Left ventricle myocardium inferior (tissue), 1 donor: ENCODE results near the gene AGPAT2. TPM values are rescaled to one million over a fixed set of nuclear protein-coding genes. Genes with fewer than 3 reads are reported as not detected.
A peak's percentile ranks its signal among the peaks of the same experiment; 100 is the strongest.

Experiments used
- DNase-seq: peaks from one replicate; pipeline ENCODE4 v3.0.0-alpha.2; 2020
- H3K27ac ChIP-seq: fragments of 200-600 bp; replicated peaks from 2 replicates; pipeline ENCODE4 v1.8.0; 2021
- H3K27me3 ChIP-seq: fragments of 200-600 bp; 2 replicates; pipeline ENCODE4 v1.8.0; 2021; ENCODE audit warnings: low read depth
- H3K36me3 ChIP-seq: fragments of 200-600 bp; 2 replicates; pipeline ENCODE4 v1.8.0; 2021
- H3K4me1 ChIP-seq: fragments of 200-600 bp; 2 replicates; pipeline ENCODE4 v1.8.0; 2021
- H3K4me3 ChIP-seq: fragments of 200-600 bp; 2 replicates; pipeline ENCODE4 v1.8.0; 2021; ENCODE audit warnings: mild to moderate bottlenecking, moderate library complexity
- H3K9me3 ChIP-seq: fragments of 200-600 bp; replicated peaks from 2 replicates; pipeline ENCODE4 v1.8.0; 2021
- intact Hi-C: fragments of 100-400 bp; cut with micrococcal nuclease; formaldehyde crosslinking; loops from one replicate; pipeline ENCODE4 v1.11.0; 2022
- total RNA-seq: library from RNA; stranded (reverse); fragmentation: NEBNext Ultra II Directional; extraction: Animal tissue kit (Norgen Biotek cat#: 25700); gene quantifications from one replicate; pipeline ENCODE4 v1.2.1, GENCODE V29; 2021
- TF ChIP-seq, protein P1 (sequence below): fragments of 200-600 bp; IDR thresholded peaks from 2 replicates; pipeline ENCODE4 v1.8.0; 2021; ENCODE audit warnings: antibody characterized with exemption, mild to moderate bottlenecking, borderline replicate concordance
- donor health status: DM: no; HTN: yes; CAD: no; lungs with severe emphysema.

The AGPAT2 gene
- total RNA-seq, 1 donor from 2014 or later, result 48.8 TPM

DNA sequence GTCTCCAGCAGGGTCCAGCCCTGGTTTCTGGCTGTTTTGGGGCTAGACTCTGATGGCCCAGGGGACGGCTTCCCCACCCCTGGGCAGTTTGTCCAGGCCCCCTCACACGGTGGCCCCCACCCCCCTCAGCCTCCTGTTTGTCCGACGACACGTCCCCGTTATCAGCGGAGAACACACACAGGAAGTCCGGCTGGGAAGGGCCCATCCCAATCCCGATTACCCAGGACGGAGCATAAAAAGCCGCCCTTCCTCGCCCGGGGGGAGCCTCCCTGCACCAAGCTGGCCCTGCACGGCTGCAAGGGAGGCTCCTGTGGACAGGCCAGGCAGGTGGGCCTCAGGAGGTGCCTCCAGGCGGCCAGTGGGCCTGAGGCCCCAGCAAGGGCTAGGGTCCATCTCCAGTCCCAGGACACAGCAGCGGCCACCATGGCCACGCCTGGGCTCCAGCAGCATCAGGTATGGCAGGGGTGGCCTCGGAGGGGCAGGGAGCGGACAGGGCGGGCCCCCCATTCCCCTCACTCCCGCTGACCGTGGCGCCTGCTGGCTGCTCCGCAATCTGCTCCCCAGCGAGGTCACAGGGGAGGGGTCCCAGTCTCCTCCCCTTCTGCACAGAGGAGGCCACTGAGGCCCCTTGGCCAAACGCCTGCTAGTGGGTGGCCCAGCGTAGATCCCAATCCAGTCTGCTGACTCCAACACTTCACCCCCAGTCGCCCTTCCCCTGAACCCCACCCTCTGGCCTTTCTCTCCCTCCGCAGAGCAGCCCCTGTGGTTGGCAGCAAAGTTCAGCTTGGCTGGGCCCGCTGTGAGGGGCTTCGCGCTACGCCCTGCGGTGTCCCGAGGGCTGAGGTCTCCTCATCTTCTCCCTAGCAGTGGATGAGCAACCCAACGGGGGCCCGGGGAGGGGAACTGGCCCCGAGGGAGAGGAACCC is 24.3 kb downstream of the AGPAT2 start, which contains the start of gene EGFL7:
Gene EGFL7 (plus strand): TSS at position 261 of the 926 bp plus-strand sequence. CDS start 5,367 bp downstream, outside the sequence.
- no peaks in the 10 kb centered on the region for H3K9me3 ChIP-seq
- peaks cover 25% of the 10 kb centered on the region for H3K27me3 ChIP-seq
- peak within 1 kb of the TSS; percentile 81 for H3K4me3 ChIP-seq
- H3K4me1 ChIP-seq, result peaks cover 42% of the 10 kb centered on the region
- DNase-seq, result peak; percentile 75
- H3K36me3 ChIP-seq, result peaks cover 30% of the 10 kb centered on the region
- H3K27ac ChIP-seq, result peak within 1 kb of the TSS; percentile 92
- TF ChIP-seq, protein P1, sequence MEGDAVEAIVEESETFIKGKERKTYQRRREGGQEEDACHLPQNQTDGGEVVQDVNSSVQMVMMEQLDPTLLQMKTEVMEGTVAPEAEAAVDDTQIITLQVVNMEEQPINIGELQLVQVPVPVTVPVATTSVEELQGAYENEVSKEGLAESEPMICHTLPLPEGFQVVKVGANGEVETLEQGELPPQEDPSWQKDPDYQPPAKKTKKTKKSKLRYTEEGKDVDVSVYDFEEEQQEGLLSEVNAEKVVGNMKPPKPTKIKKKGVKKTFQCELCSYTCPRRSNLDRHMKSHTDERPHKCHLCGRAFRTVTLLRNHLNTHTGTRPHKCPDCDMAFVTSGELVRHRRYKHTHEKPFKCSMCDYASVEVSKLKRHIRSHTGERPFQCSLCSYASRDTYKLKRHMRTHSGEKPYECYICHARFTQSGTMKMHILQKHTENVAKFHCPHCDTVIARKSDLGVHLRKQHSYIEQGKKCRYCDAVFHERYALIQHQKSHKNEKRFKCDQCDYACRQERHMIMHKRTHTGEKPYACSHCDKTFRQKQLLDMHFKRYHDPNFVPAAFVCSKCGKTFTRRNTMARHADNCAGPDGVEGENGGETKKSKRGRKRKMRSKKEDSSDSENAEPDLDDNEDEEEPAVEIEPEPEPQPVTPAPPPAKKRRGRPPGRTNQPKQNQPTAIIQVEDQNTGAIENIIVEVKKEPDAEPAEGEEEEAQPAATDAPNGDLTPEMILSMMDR, result no peak
- intact Hi-C loops, result no loop called here

GRCh38 chr9:136662326-136662655 is 25.0 kb downstream of the AGPAT2 start:
- Histone ChIP-seq H3K36me3 (peaks cover 24% of the 10 kb centered on the region), H3K4me3 (peak overlapping the region; percentile 81), H3K27ac (peak overlapping the region; percentile 92), H3K27me3 (peaks cover 30% of the 10 kb centered on the region), H3K4me1 (peaks cover 41% of the 10 kb centered on the region), H3K9me3 (no peaks in the 10 kb centered on the region)
- intact Hi-C loops, result no loop called here
- DNase-seq, result no peak
- TF ChIP-seq, protein P1, result no peak

- TF ChIP-seq, protein P1, result no peak
These were observed 25.5 kb downstream of the AGPAT2 start for GRCh38 chr9:136661641-136662325.

DNA sequence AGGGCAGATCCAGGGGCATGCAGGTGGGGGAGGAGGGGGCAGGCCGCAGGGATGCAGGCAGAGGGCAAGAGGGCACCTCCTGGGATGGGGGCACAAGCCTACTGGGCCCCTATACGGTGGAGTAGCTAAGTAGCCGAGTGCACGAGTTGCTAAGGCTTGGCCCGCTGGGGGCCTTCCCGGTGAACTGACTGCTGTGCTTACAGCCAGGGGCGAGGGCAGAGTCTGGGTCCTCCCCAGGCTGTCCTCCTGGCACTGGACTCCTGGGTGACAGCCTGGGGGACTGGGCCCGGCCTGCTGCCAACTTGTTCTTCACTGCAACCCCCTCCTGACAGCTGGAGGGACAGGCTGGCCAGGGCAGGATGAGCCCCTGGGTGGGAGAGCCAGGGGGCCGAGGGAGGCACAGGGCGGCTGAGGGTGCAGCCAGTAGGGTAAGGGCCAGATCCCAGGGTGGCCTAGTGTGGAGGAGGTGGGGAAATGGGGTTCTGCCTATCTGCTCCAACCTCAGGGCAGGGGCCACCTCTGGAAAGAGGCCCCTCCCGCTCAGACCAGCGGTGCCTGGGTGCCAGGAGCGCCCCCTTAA is 26.2 kb downstream of the AGPAT2 start:
- intact Hi-C loops, result no loop called here
- Histone ChIP-seq H3K27me3 (peaks cover 39% of the 10 kb centered on the region), H3K4me3 (peak overlapping the region; percentile 81), H3K27ac (peak overlapping the region; percentile 92), H3K36me3 (peaks cover 16% of the 10 kb centered on the region), H3K4me1 (peaks cover 38% of the 10 kb centered on the region), H3K9me3 (no peaks in the 10 kb centered on the region)
- TF ChIP-seq, protein P1, result no peak
- DNase-seq, result no peak

More at GRCh38 chr9:136661641-136662325, 25.5 kb downstream of the AGPAT2 start:
- Histone ChIP-seq H3K27ac (peak overlapping the region; percentile 92), H3K9me3 (no peaks in the 10 kb centered on the region), H3K36me3 (peaks cover 19% of the 10 kb centered on the region), H3K27me3 (peaks cover 35% of the 10 kb centered on the region), H3K4me3 (peak overlapping the region; percentile 81), H3K4me1 (peaks cover 40% of the 10 kb centered on the region)
- intact Hi-C loops, result no loop called here
- DNase-seq, result no peak
